Karpas-422 (cell line): Measurements from ENCODE around the gene KLHL40. TPM values are rescaled to one million over a fixed set of nuclear protein-coding genes. Genes with fewer than 3 reads are reported as not detected.

Experiments used
- DNase-seq: peaks from one replicate; pipeline ENCODE4 v3.0.0-alpha.2; 2015
- H2AFZ ChIP-seq: fragments of 200-600 bp; sonication (generic); 2 replicates; pipeline ENCODE4 v1.6.1; 2014; ENCODE audit warnings: antibody characterized with exemption, low read length, mixed read lengths
- H3K27ac ChIP-seq: fragments of 200-600 bp; sonication (generic); 2 replicates; pipeline ENCODE4 v1.5.1; 2014; ENCODE audit warnings: mild to moderate bottlenecking, low read length, moderate library complexity
- H3K27me3 ChIP-seq: fragments of 200-600 bp; sonication (generic); 2 replicates; pipeline ENCODE4 v1.6.1; 2014; ENCODE audit warnings: low read length, mixed read lengths
- H3K36me3 ChIP-seq: fragments of 200-600 bp; sonication (generic); 2 replicates; pipeline ENCODE4 v1.6.1; 2014; ENCODE audit warnings: low read length, mixed read lengths; ENCODE audit not compliant: insufficient read depth
- H3K4me1 ChIP-seq: fragments of 200-600 bp; sonication (generic); 2 replicates; pipeline ENCODE4 v1.6.1; 2014; ENCODE audit warnings: mild to moderate bottlenecking, low read length, mixed read lengths
- H3K4me2 ChIP-seq: fragments of 200-600 bp; sonication (generic); 2 replicates; pipeline ENCODE4 v1.6.1; 2014; ENCODE audit warnings: low read length, low read depth, mild to moderate bottlenecking; ENCODE audit not compliant: poor library complexity, severe bottlenecking
- H3K4me3 ChIP-seq: fragments of 200-600 bp; sonication (generic); 2 replicates; pipeline ENCODE4 v1.5.1; 2014; ENCODE audit warnings: mild to moderate bottlenecking, antibody characterized with exemption, low read length, mixed read lengths
- H3K79me2 ChIP-seq: fragments of 200-600 bp; sonication (generic); 2 replicates; pipeline ENCODE4 v1.6.1; 2014; ENCODE audit warnings: mild to moderate bottlenecking, low read length, mixed read lengths
- H3K9ac ChIP-seq: fragments of 200-600 bp; sonication (generic); 2 replicates; pipeline ENCODE4 v1.6.0; 2014; ENCODE audit warnings: low read length
- H3K9me2 ChIP-seq: fragments of 200-600 bp; sonication (generic), shearing (Covaris generic); replicated peaks from 2 replicates; pipeline ENCODE4 v1.6.0; 2014; ENCODE audit warnings: mild to moderate bottlenecking, low read length, moderate library complexity; ENCODE audit not compliant: insufficient read depth
- H3K9me3 ChIP-seq: fragments of 300-700, 200-600 bp; sonication (generic); 2 replicates; pipeline ENCODE4 v1.6.1; 2014; ENCODE audit warnings: low read length, mixed read lengths
- H4K20me1 ChIP-seq: fragments of 200-600 bp; sonication (generic); 2 replicates; pipeline ENCODE4 v1.6.1; 2014; ENCODE audit warnings: mild to moderate bottlenecking, antibody characterized with exemption, low read length, low read depth; ENCODE audit not compliant: insufficient read depth
- total RNA-seq: library from RNA; depleted of rRNA; stranded (reverse); fragments of >200 nt; shearing (Covaris generic); gene quantifications from 2 replicates; pipeline ENCODE4 v1.2.3, GENCODE V29; 2014; ENCODE audit warnings: low replicate concordance

Gene KLHL40
- total RNA-seq, 1 experiment from 2014 or later: not detected

GRCh38 chr3:42681361-42682038, 3.8 kb upstream of the KLHL40 start:
- Histone ChIP-seq H3K36me3 (no peaks in the 10 kb centered on the region), H3K79me2 (no peaks in the 10 kb centered on the region), H3K27me3 (no peaks in the 10 kb centered on the region), H3K9me3 (no peaks in the 10 kb centered on the region; the same call in 1 of the 2 replicates), H3K4me3 (no peak overlapping the region), H3K9ac (no peak overlapping the region), H3K4me1 (no peaks in the 10 kb centered on the region), H3K4me2 (no peak overlapping the region), H3K27ac (no peak overlapping the region), H2AFZ (no peak overlapping the region), H4K20me1 (no peaks in the 10 kb centered on the region), H3K9me2 (no peaks in the 10 kb centered on the region)
- no peak for DNase-seq

DNA sequence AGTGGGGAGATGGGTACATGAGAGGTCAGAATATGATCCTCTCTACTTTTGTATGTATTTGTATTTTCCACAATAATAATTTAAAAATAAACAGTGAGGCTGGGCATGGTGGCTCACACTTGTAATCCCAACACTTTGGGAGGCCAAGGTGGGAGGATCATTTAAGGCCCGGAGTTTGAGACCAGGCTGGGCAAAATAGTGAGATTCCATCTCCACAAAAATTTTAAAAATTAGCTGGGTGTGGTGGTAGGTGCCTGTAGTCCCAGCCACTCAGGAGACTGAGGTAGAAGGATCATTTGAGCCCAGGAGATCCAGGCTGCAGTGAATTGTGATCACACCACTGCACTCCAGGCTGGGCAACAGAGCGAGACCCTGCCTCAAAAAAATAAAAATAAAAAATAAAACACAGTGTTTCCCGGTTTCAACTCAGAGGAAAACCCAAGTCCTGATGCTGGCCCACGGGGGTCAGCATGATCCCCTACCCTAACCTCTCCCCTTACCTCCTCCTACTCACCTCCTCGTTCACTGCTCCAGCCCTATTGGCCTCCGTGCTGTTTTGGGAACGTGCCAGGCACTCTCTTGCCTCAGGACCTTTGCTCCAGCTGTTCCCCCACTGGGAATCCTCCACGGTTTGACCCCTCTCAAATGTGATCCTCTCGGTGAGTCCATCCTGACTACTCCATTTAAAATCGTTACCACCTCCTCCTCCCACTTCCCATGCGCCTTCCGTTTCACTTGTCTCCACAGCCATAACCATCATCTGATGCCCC, 2.9 kb upstream of the KLHL40 start:
- Histone ChIP-seq H3K36me3 (no peaks in the 10 kb centered on the region), H3K4me1 (no peaks in the 10 kb centered on the region), H3K27ac (no peak overlapping the region), H3K4me3 (no peak overlapping the region), H2AFZ (no peak overlapping the region), H4K20me1 (no peaks in the 10 kb centered on the region), H3K79me2 (no peaks in the 10 kb centered on the region), H3K9me2 (no peaks in the 10 kb centered on the region), H3K9me3 (no peaks in the 10 kb centered on the region; the same call in 1 of the 2 replicates), H3K27me3 (no peaks in the 10 kb centered on the region), H3K4me2 (no peak overlapping the region), H3K9ac (no peak overlapping the region)
- DNase-seq: no peak

- no peak overlapping the region for H3K9ac ChIP-seq
- no peaks in the 10 kb centered on the region for H3K4me1 ChIP-seq
- no peak for DNase-seq
- no peak overlapping the region for H3K27ac ChIP-seq
- no peaks in the 10 kb centered on the region for H3K36me3 ChIP-seq
- H3K4me2 ChIP-seq: no peak overlapping the region
- no peak overlapping the region for H2AFZ ChIP-seq
- no peaks in the 10 kb centered on the region for H3K79me2 ChIP-seq
- no peaks in the 10 kb centered on the region for H3K9me2 ChIP-seq
- H3K4me3 ChIP-seq: no peak overlapping the region
- no peaks in the 10 kb centered on the region for H4K20me1 ChIP-seq
- H3K9me3 ChIP-seq: no peaks in the 10 kb centered on the region
- no peaks in the 10 kb centered on the region for H3K27me3 ChIP-seq
These were observed 1.3 kb upstream of the KLHL40 start for GRCh38 chr3:42683875-42684598.

GRCh38 chr3:42684632-42685362, 540 bp upstream of the KLHL40 start:
- H4K20me1 ChIP-seq: no peaks in the 10 kb centered on the region
- no peaks in the 10 kb centered on the region for H3K9me2 ChIP-seq
- DNase-seq: no peak
- no peaks in the 10 kb centered on the region for H3K36me3 ChIP-seq
- no peak overlapping the region for H3K4me3 ChIP-seq
- H3K9ac ChIP-seq: no peak overlapping the region
- H2AFZ ChIP-seq: no peak overlapping the region
- H3K27ac ChIP-seq: no peak overlapping the region
- no peaks in the 10 kb centered on the region for H3K9me3 ChIP-seq
- no peaks in the 10 kb centered on the region for H3K4me1 ChIP-seq
- H3K4me2 ChIP-seq: no peak overlapping the region
- H3K27me3 ChIP-seq: no peaks in the 10 kb centered on the region
- H3K79me2 ChIP-seq: no peaks in the 10 kb centered on the region

- Histone ChIP-seq H3K9me2 (no peaks in the 10 kb centered on the region), H2AFZ (no peak overlapping the region), H4K20me1 (no peaks in the 10 kb centered on the region), H3K4me3 (no peak overlapping the region), H3K4me2 (no peak overlapping the region), H3K9ac (no peak overlapping the region), H3K36me3 (no peaks in the 10 kb centered on the region), H3K79me2 (no peaks in the 10 kb centered on the region), H3K4me1 (no peaks in the 10 kb centered on the region), H3K27me3 (no peaks in the 10 kb centered on the region), H3K9me3 (no peaks in the 10 kb centered on the region), H3K27ac (no peak overlapping the region)
- DNase-seq: no peak
These were observed 819 bp downstream of the KLHL40 start for GRCh38 chr3:42685891-42686820.

DNA sequence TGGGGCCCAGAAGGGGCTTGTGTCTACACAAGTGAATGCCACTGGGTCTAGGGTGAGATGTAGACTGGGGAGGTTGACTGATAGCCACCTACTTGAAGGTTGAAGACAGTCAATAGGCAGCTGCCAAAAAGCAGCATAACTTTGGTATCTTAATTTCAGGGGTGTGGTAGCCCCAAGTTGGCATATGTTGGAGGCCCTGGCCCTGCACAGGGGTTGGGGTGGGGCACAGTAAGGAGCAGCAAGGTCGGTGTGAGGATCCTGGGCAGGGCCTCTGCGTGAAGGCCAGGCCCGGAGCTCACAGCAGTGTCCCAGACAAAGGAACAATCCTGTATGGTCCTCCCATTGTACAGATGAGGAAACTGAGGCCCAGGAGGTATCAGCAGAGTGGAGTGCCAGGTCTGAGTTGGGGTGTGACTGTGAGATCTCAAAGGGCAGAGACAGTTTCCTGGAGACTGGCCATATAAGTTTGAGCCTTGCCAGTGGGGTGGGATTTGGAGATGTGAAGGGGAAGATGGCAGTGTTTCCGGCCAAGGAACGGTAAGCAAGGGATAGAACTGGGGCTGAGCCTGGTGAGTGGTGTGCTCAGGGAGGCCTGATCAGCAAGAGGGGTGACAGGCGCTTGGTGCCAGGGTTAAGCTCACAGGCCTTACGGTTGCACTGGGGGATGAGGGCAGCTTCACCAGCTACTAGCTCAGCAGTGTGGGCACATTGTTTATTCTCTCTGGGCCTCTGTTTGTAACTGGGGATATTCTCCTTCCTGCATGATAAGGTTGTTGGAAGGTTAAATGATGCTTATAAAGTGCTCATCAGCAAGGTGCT, 1.7 kb downstream of the KLHL40 start:
- H3K4me2 ChIP-seq: no peak overlapping the region
- DNase-seq: no peak

DNA sequence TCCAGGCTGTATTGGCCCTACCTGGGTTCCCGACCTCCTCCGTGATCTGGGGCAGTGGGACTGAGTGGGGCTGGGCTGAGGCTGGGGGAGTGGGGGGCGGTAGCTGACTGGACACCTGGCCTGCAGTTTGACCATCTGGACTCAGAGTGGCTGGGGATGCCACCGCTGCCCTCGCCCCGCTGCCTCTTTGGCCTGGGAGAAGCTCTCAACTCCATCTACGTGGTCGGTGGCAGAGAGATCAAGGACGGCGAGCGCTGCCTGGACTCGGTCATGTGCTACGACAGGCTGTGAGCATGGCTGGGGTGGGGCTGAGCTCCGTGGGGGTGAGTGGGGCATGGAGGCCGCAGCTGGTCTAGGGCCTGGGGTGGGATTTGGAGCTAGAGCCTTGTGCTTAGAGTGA, 2.7 kb downstream of the KLHL40 start:
- Histone ChIP-seq H3K9me3 (no peaks in the 10 kb centered on the region), H4K20me1 (no peaks in the 10 kb centered on the region), H3K9ac (no peak overlapping the region), H3K4me2 (no peak overlapping the region), H3K9me2 (no peaks in the 10 kb centered on the region), H3K4me3 (no peak overlapping the region), H2AFZ (no peak overlapping the region), H3K4me1 (no peaks in the 10 kb centered on the region), H3K79me2 (no peaks in the 10 kb centered on the region), H3K36me3 (no peaks in the 10 kb centered on the region), H3K27ac (no peak overlapping the region), H3K27me3 (no peaks in the 10 kb centered on the region)
- DNase-seq: no peak

More for the DNA sequence above, 1.7 kb downstream of the KLHL40 start:
- no peak overlapping the region for H2AFZ ChIP-seq
- H3K9ac ChIP-seq: no peak overlapping the region
- no peak overlapping the region for H3K4me3 ChIP-seq
- no peaks in the 10 kb centered on the region for H3K36me3 ChIP-seq
- no peaks in the 10 kb centered on the region for H3K9me2 ChIP-seq
- H3K9me3 ChIP-seq: no peaks in the 10 kb centered on the region
- no peaks in the 10 kb centered on the region for H4K20me1 ChIP-seq
- H3K27ac ChIP-seq: no peak overlapping the region
- H3K79me2 ChIP-seq: no peaks in the 10 kb centered on the region
- H3K4me1 ChIP-seq: no peaks in the 10 kb centered on the region
- no peaks in the 10 kb centered on the region for H3K27me3 ChIP-seq
